Muscle layer of duodenum (tissue), 2 donors: ENCODE results near the gene ARNT2.
"Not testable (repeated sequence)": the region's sequence is repeated elsewhere in the genome, so short reads cannot be mapped to it uniquely, and the experiment has no call there.

Experiments
- H3K27ac ChIP-seq: one replicate; pipeline ENCODE4 v1.7.0; 2013; ENCODE audit warnings: mild to moderate bottlenecking, low read length
- H3K27me3 ChIP-seq: one replicate; pipeline ENCODE4 v1.7.0; 2013; ENCODE audit warnings: low read depth, mild to moderate bottlenecking, control low read depth, low read length
- H3K36me3 ChIP-seq, 2 donors: one replicate each; pipeline ENCODE4 v1.7.0; 2013; ENCODE audit warnings: low read length in 2 of 2, control low read depth in 1 of 2, mild to moderate bottlenecking in 1 of 2; ENCODE audit not compliant: insufficient read depth in 2 of 2, control insufficient read depth in 1 of 2
- H3K4me1 ChIP-seq, 2 donors: one replicate each; pipeline ENCODE4 v1.7.0; 2013; ENCODE audit warnings: low read length in 2 of 2, mild to moderate bottlenecking in 2 of 2, control low read depth in 1 of 2, moderate library complexity in 1 of 2; ENCODE audit not compliant: insufficient read depth in 2 of 2, control insufficient read depth in 1 of 2
- H3K4me3 ChIP-seq, 2 donors: one replicate each; pipeline ENCODE4 v1.7.0; 2013; ENCODE audit warnings: low read length in 2 of 2, low read depth in 1 of 2, mild to moderate bottlenecking in 1 of 2
- H3K9me3 ChIP-seq, 2 donors: one replicate each; pipeline ENCODE4 v1.7.0; 2013; ENCODE audit warnings: low read length in 2 of 2, control low read depth in 1 of 2, mild to moderate bottlenecking in 1 of 2; ENCODE audit not compliant: control insufficient read depth in 1 of 2
- donor health status: healthy.

Gene ARNT2

GRCh38 chr15:80388326-80388725 is 15.9 kb upstream of the ARNT2 start:
- Histone ChIP-seq H3K27ac (no peak overlapping the region), H3K4me3 (no peak overlapping the region), H3K36me3 (no peaks in the 10 kb centered on the region), H3K9me3 (no peaks in the 10 kb centered on the region), H3K4me1 (no peaks in the 10 kb centered on the region), H3K27me3 (no peaks in the 10 kb centered on the region)

GRCh38 chr15:80389370-80389769 is 14.8 kb upstream of the ARNT2 start:
- no peaks in the 10 kb centered on the region for H3K36me3 ChIP-seq
- H3K27ac ChIP-seq = no peak overlapping the region

GRCh38 chr15:80390942-80391341 is 13.2 kb upstream of the ARNT2 start:
- not testable (repeated sequence) for H3K4me3 ChIP-seq, H3K36me3 ChIP-seq, H3K4me1 ChIP-seq, H3K27ac ChIP-seq, H3K27me3 ChIP-seq, H3K9me3 ChIP-seq

More at GRCh38 chr15:80389370-80389769, 14.8 kb upstream of the ARNT2 start:
- no peak overlapping the region for H3K4me3 ChIP-seq
- H3K9me3 ChIP-seq = no peaks in the 10 kb centered on the region
- no peaks in the 10 kb centered on the region for H3K27me3 ChIP-seq
- no peaks in the 10 kb centered on the region for H3K4me1 ChIP-seq

- Histone ChIP-seq H3K4me3 (no peak overlapping the region), H3K27me3 (no peaks in the 10 kb centered on the region), H3K27ac (no peak overlapping the region), H3K9me3 (no peaks in the 10 kb centered on the region), H3K4me1 (no peaks in the 10 kb centered on the region), H3K36me3 (no peaks in the 10 kb centered on the region)
Measured at GRCh38 chr15:80395616-80396015, 8.6 kb upstream of the ARNT2 start.

DNA sequence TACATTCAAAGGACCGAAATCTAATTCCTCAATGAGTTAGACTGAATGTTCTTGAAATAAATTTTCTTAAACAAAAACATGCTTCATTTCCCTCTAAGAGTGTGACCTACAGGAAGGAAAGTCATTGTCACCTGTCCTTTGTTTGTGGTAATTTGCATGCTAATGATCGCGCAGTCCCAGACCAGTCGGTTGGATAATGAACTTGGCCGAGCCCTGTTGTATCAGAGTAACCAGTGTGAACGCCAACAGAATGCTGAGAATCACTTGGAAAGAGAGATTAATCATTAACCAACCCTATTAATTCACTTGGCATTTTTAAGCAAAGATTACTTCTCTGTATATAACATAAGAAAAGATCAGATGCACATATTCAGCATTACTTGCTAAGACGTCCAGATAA is 8.1 kb upstream of the ARNT2 start:
- Histone ChIP-seq H3K4me3 (no peak overlapping the region), H3K36me3 (no peaks in the 10 kb centered on the region), H3K4me1 (no peaks in the 10 kb centered on the region), H3K27ac (no peak overlapping the region), H3K27me3 (no peaks in the 10 kb centered on the region), H3K9me3 (no peaks in the 10 kb centered on the region)

GRCh38 chr15:80399508-80399907 is 4.7 kb upstream of the ARNT2 start:
- Histone ChIP-seq H3K4me1 (peaks cover 0 to 3% of the 10 kb centered on the region in 2 donors), H3K4me3 (no peak overlapping the region)

GRCh38 chr15:80401456-80401855 is 2.7 kb upstream of the ARNT2 start:
- no peaks in the 10 kb centered on the region for H3K9me3 ChIP-seq
- no peak overlapping the region for H3K27ac ChIP-seq
- H3K27me3 ChIP-seq = peaks cover 8% of the 10 kb centered on the region

More at GRCh38 chr15:80399508-80399907, 4.7 kb upstream of the ARNT2 start:
- H3K9me3 ChIP-seq = no peaks in the 10 kb centered on the region
- no peak overlapping the region for H3K27ac ChIP-seq
- H3K27me3 ChIP-seq = no peaks in the 10 kb centered on the region
- H3K36me3 ChIP-seq = no peaks in the 10 kb centered on the region

DNA sequence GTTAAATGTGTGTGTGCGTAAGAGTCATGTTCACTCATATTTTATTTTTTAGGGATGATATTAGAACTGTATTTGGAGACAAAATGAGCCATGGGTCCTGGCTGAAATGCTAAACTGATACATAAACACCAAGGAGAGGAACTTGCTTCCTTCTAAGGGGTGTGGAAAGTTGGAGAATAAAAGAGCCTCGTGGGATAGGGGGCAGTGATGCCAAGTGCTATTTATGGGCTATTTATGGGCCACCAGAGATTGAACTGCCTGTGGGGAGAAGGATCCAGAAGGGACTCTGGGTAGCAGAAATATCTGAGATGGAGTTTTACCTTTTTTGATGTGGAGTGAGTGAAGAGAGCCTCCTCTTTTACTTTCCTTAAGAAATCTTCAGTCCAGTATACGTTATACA is 1.8 kb upstream of the ARNT2 start:
- Histone ChIP-seq H3K27me3 (peaks cover 8% of the 10 kb centered on the region), H3K36me3 (no peaks in the 10 kb centered on the region), H3K4me3 (no peak overlapping the region), H3K4me1 (peaks cover 0 to 12% of the 10 kb centered on the region in 2 donors), H3K27ac (no peak overlapping the region), H3K9me3 (no peaks in the 10 kb centered on the region)

More at GRCh38 chr15:80401456-80401855, 2.7 kb upstream of the ARNT2 start:
- H3K4me1 ChIP-seq = peaks cover 0 to 11% of the 10 kb centered on the region in 2 donors
- H3K4me3 ChIP-seq = no peak overlapping the region
- no peaks in the 10 kb centered on the region for H3K36me3 ChIP-seq

DNA sequence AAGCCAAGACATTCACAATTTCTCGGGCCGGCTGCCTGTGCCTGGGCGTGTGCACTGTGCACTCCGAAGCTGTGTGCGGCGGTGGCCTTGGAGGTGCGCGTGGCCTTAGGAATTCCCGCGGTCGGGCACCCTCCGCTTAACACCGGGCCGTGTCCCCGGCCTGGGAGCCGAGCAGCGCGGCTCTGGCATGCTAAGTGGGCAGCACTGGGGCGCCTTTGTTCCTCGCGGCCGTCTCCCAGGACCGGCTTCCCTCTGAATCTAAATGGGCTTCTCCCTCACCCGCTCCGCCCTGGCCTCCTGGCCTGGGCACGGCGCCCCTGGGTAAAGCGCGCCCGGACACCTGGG is 498 bp upstream of the ARNT2 start:
- Histone ChIP-seq H3K36me3 (no peaks in the 10 kb centered on the region), H3K9me3 (no peaks in the 10 kb centered on the region), H3K27me3 (peaks cover 8% of the 10 kb centered on the region), H3K27ac (no peak overlapping the region), H3K4me1 (peaks cover 0 to 12% of the 10 kb centered on the region in 2 donors), H3K4me3 (peak overlapping the region in 1 of 2 donors; percentile 59)

DNA sequence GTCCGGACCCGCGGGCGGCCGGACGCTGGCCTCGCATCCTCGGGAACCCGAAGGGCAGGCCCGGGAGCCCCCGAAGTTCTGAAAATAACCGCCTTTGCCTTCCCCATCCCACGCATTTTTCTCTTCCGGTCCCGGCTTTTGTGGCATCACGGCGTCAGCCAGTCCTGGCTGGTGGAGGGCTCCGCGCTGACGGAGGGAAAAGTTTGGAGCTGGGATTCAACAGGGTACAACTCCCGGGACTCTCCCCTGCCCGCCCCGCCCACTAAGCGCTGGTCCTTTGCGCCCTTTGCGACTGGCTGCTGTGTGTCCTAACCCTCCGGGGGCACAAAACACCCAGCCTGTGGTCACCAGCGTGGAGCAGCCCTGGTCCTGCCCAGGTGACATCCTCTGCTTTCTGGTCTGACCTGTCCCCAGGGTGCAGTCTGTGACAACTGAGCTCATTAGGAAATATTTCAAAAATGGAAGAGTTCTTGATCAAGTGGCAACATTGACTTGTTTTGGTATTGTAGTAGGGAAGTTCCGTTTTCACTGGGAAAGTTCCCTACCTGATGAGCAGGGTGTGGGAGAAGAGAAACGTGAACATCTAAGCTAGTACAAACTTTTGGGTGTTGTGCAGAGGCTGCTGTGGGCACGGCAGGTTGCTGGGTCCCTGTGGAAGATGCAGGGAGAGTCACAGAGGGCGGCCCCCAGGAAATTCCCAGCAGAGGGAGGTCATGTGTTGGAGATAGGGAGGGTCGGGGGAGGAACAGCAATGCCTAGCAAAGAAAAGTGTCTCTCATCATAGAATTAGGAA is 775 bp downstream of the ARNT2 start:
- peak overlapping the region; percentile 48 to 66 for H3K4me3 ChIP-seq
- peaks cover 8% of the 10 kb centered on the region for H3K27me3 ChIP-seq
- peaks cover 0 to 12% of the 10 kb centered on the region in 2 donors for H3K4me1 ChIP-seq
- no peak overlapping the region for H3K27ac ChIP-seq
- H3K9me3 ChIP-seq = no peaks in the 10 kb centered on the region
- no peaks in the 10 kb centered on the region for H3K36me3 ChIP-seq

- no peak overlapping the region for H3K27ac ChIP-seq
- H3K4me3 ChIP-seq = no peak overlapping the region
- H3K9me3 ChIP-seq = no peaks in the 10 kb centered on the region
- H3K4me1 ChIP-seq = peaks cover 0 to 12% of the 10 kb centered on the region in 2 donors
- no peaks in the 10 kb centered on the region for H3K36me3 ChIP-seq
- peaks cover 8% of the 10 kb centered on the region for H3K27me3 ChIP-seq
Measured at GRCh38 chr15:80405554-80405850, 1.3 kb downstream of the ARNT2 start.

GRCh38 chr15:80405970-80406369 is 1.8 kb downstream of the ARNT2 start:
- Histone ChIP-seq H3K27ac (no peak overlapping the region), H3K36me3 (no peaks in the 10 kb centered on the region), H3K27me3 (peaks cover 8% of the 10 kb centered on the region), H3K9me3 (no peaks in the 10 kb centered on the region), H3K4me3 (no peak overlapping the region), H3K4me1 (peaks cover 0 to 12% of the 10 kb centered on the region in 2 donors)
